ENCODE data around the gene TUBA3E. TPM values are rescaled to one million over a fixed set of nuclear protein-coding genes. Genes with fewer than 3 reads are reported as not detected.
"Not testable (repeated sequence)": the region's sequence is repeated elsewhere in the genome, so short reads cannot be mapped to it uniquely, and the experiment has no call there.

TUBA3E gene
- total RNA-seq, 1 donor from 2014 or later, result not detected

GRCh38 chr2:130196052-130196451 is 2.2 kb downstream of the TUBA3E start:
- not testable (repeated sequence) for H3K9me3 Mint-ChIP-seq (ENCODE audit: unreplicated experiment); DNase-seq; H3K36me3 Mint-ChIP-seq (ENCODE audit: unreplicated experiment); H3K4me3 Mint-ChIP-seq (ENCODE audit: unreplicated experiment); H3K27me3 Mint-ChIP-seq (ENCODE audit: unreplicated experiment); H3K27ac Mint-ChIP-seq (ENCODE audit: unreplicated experiment); H3K4me1 Mint-ChIP-seq (ENCODE audit: low read depth, unreplicated experiment)

- DNase-seq; H3K36me3 Mint-ChIP-seq (ENCODE audit: unreplicated experiment); H3K9me3 Mint-ChIP-seq (ENCODE audit: unreplicated experiment); H3K27me3 Mint-ChIP-seq (ENCODE audit: unreplicated experiment); H3K4me3 Mint-ChIP-seq (ENCODE audit: unreplicated experiment); H3K27ac Mint-ChIP-seq (ENCODE audit: unreplicated experiment); H3K4me1 Mint-ChIP-seq (ENCODE audit: low read depth, unreplicated experiment): not testable (repeated sequence)
These were observed 3.1 kb downstream of the TUBA3E start for GRCh38 chr2:130195089-130195635.

GRCh38 chr2:130193824-130194223 is 4.4 kb downstream of the TUBA3E start:
- not testable (repeated sequence) for H3K4me1 Mint-ChIP-seq (ENCODE audit: low read depth, unreplicated experiment); H3K9me3 Mint-ChIP-seq (ENCODE audit: unreplicated experiment); H3K27me3 Mint-ChIP-seq (ENCODE audit: unreplicated experiment); H3K36me3 Mint-ChIP-seq (ENCODE audit: unreplicated experiment); DNase-seq; H3K27ac Mint-ChIP-seq (ENCODE audit: unreplicated experiment); H3K4me3 Mint-ChIP-seq (ENCODE audit: unreplicated experiment)

- not testable (repeated sequence) for H3K36me3 Mint-ChIP-seq (ENCODE audit: unreplicated experiment); H3K4me1 Mint-ChIP-seq (ENCODE audit: low read depth, unreplicated experiment); H3K27ac Mint-ChIP-seq (ENCODE audit: unreplicated experiment); H3K9me3 Mint-ChIP-seq (ENCODE audit: unreplicated experiment); H3K4me3 Mint-ChIP-seq (ENCODE audit: unreplicated experiment); H3K27me3 Mint-ChIP-seq (ENCODE audit: unreplicated experiment); DNase-seq
These were observed 5.8 kb downstream of the TUBA3E start for GRCh38 chr2:130192451-130192850.

GRCh38 chr2:130191319-130191718 is 6.9 kb downstream of the TUBA3E start:
- not testable (repeated sequence) for H3K27me3 Mint-ChIP-seq (ENCODE audit: unreplicated experiment); H3K9me3 Mint-ChIP-seq (ENCODE audit: unreplicated experiment); H3K36me3 Mint-ChIP-seq (ENCODE audit: unreplicated experiment); H3K27ac Mint-ChIP-seq (ENCODE audit: unreplicated experiment); H3K4me3 Mint-ChIP-seq (ENCODE audit: unreplicated experiment); H3K4me1 Mint-ChIP-seq (ENCODE audit: low read depth, unreplicated experiment); DNase-seq

- no peak overlapping the region for H3K4me3 Mint-ChIP-seq (ENCODE audit: unreplicated experiment)
- no peak for TF ChIP-seq CTCF (IDR thresholded peaks at IDR 0.05; ENCODE audit: partially characterized antibody, unreplicated experiment)
- no peak for DNase-seq
- peaks cover 7% of the 10 kb centered on the region for H3K27me3 Mint-ChIP-seq (ENCODE audit: unreplicated experiment)
- H3K4me1 Mint-ChIP-seq (ENCODE audit: low read depth, unreplicated experiment), result peaks cover 7% of the 10 kb centered on the region
- H3K27ac Mint-ChIP-seq (ENCODE audit: unreplicated experiment), result no peak overlapping the region
- H3K36me3 Mint-ChIP-seq (ENCODE audit: unreplicated experiment), result no peaks in the 10 kb centered on the region
- peaks cover 4% of the 10 kb centered on the region for H3K9me3 Mint-ChIP-seq (ENCODE audit: unreplicated experiment)
These were observed 8.0 kb downstream of the TUBA3E start for GRCh38 chr2:130190237-130190636.

GRCh38 chr2:130188958-130189357 is 9.3 kb downstream of the TUBA3E start:
- not testable (repeated sequence) for DNase-seq; H3K36me3 Mint-ChIP-seq (ENCODE audit: unreplicated experiment); H3K27me3 Mint-ChIP-seq (ENCODE audit: unreplicated experiment); H3K27ac Mint-ChIP-seq (ENCODE audit: unreplicated experiment); H3K4me3 Mint-ChIP-seq (ENCODE audit: unreplicated experiment); H3K9me3 Mint-ChIP-seq (ENCODE audit: unreplicated experiment); H3K4me1 Mint-ChIP-seq (ENCODE audit: low read depth, unreplicated experiment)

GRCh38 chr2:130187859-130188792 is 10.1 kb downstream of the TUBA3E start:
- H3K4me3 Mint-ChIP-seq (ENCODE audit: unreplicated experiment), result not testable (repeated sequence)
- peak overlapping the region; percentile 66 for H3K27ac Mint-ChIP-seq (ENCODE audit: unreplicated experiment)

More at GRCh38 chr2:130187859-130188792, 10.1 kb downstream of the TUBA3E start:
- peaks cover 18% of the 10 kb centered on the region for H3K4me1 Mint-ChIP-seq (ENCODE audit: low read depth, unreplicated experiment)
- not testable (repeated sequence) for H3K36me3 Mint-ChIP-seq (ENCODE audit: unreplicated experiment); H3K27me3 Mint-ChIP-seq (ENCODE audit: unreplicated experiment); H3K9me3 Mint-ChIP-seq (ENCODE audit: unreplicated experiment); DNase-seq
